ENCODE data around the gene GABRG3. TPM values are rescaled to one million over a fixed set of nuclear protein-coding genes. Genes with fewer than 3 reads are reported as not detected.

GABRG3 gene
- total RNA-seq, 1 donor from 2014 or later, result not detected

DNA sequence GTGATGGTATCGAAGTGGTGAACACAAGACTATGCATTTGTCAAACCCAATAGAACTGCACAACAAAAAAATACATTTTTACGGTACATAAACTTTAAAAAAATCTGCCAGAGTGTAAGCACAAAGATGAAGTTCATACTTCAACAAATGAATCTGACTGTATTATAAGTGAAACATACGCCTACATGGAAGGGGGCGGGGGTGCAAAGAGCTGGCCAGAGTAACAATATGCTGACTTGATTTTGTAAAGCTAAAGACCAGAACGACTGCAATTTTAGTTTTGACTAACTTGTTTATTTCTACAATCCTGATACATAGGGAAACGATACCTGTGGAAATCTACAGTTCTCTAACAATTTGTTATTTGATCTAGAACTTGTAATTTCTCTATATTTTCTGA lies 426.0 kb downstream of the GABRG3 start:
- no peaks in the 10 kb centered on the region for H3K27me3 ChIP-seq (ENCODE audit: control insufficient read depth, insufficient read depth, low read length)
- TF ChIP-seq, protein P1, sequence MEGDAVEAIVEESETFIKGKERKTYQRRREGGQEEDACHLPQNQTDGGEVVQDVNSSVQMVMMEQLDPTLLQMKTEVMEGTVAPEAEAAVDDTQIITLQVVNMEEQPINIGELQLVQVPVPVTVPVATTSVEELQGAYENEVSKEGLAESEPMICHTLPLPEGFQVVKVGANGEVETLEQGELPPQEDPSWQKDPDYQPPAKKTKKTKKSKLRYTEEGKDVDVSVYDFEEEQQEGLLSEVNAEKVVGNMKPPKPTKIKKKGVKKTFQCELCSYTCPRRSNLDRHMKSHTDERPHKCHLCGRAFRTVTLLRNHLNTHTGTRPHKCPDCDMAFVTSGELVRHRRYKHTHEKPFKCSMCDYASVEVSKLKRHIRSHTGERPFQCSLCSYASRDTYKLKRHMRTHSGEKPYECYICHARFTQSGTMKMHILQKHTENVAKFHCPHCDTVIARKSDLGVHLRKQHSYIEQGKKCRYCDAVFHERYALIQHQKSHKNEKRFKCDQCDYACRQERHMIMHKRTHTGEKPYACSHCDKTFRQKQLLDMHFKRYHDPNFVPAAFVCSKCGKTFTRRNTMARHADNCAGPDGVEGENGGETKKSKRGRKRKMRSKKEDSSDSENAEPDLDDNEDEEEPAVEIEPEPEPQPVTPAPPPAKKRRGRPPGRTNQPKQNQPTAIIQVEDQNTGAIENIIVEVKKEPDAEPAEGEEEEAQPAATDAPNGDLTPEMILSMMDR (IDR thresholded peaks at IDR 0.05; ENCODE audit: insufficient read depth, low read length, severe bottlenecking), result no peak
- no peak overlapping the region for H3K4me3 ChIP-seq (ENCODE audit: low read depth, low read length)
- no peak for FAIRE-seq
- DNase-seq (ENCODE audit: low read depth), result no peak
- no peaks in the 10 kb centered on the region for H3K36me3 ChIP-seq (ENCODE audit: control insufficient read depth, insufficient read depth, low read length)

DNA sequence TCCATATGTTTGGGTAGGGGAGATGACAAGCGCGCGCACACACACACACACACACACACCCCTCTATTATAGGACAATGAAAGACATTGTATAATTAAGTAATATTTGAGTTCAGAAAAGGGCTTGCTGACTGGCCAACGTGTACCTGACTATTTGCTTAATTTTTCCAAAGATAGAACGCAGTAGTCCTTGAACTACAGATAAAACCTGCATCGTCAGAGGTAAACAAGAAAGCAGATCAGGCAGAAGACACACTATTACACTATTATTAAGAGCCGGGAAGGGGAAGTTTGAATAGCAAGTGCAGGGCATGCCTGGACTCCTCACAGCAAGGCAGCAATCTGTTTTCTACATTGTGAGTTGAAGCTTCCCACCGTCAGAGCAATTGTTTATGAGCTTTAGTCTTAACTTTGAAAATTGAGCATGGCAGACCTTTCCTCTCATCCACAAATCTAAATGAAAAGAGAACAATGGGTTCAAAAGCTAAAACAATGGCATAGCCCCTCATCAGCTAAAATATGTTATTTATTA lies 427.7 kb downstream of the GABRG3 start:
- H3K27me3 ChIP-seq (ENCODE audit: control insufficient read depth, insufficient read depth, low read length), result no peaks in the 10 kb centered on the region
- H3K36me3 ChIP-seq (ENCODE audit: control insufficient read depth, insufficient read depth, low read length), result no peaks in the 10 kb centered on the region

DNA sequence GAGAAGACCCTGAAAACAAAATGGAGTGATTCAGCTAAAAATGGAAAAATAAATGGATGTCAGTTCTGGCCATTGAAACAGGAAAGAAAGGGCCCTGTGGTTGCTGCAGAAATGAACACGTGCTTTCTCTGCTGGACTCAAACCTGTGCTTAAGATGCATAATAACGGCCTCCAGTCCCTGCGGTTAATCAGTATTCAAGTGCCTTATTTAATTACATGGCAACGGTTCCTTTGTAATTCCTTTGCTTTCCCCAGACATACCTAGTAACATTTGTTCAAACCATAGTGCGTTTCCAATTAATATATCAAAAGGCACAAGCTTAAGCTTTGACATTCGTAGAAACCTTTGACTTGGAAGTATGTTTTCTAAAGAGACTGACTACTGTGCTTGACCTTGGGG lies 428.3 kb downstream of the GABRG3 start:
- H3K36me3 ChIP-seq (ENCODE audit: control insufficient read depth, insufficient read depth, low read length), result no peaks in the 10 kb centered on the region
- no peak for DNase-seq (ENCODE audit: low read depth)
- H3K27me3 ChIP-seq (ENCODE audit: control insufficient read depth, insufficient read depth, low read length), result no peaks in the 10 kb centered on the region
- no peak for FAIRE-seq
- no peak overlapping the region for H3K4me3 ChIP-seq (ENCODE audit: low read depth, low read length)
- TF ChIP-seq, protein P1 (IDR thresholded peaks at IDR 0.05; ENCODE audit: insufficient read depth, low read length, severe bottlenecking), result no peak

More for the DNA sequence above, 427.7 kb downstream of the GABRG3 start:
- FAIRE-seq (no peak), DNase-seq (ENCODE audit: low read depth) (peak; percentile 24)
- TF ChIP-seq, protein P1 (IDR thresholded peaks at IDR 0.05; ENCODE audit: insufficient read depth, low read length, severe bottlenecking), result no peak
- no peak overlapping the region for H3K4me3 ChIP-seq (ENCODE audit: low read depth, low read length)

DNA sequence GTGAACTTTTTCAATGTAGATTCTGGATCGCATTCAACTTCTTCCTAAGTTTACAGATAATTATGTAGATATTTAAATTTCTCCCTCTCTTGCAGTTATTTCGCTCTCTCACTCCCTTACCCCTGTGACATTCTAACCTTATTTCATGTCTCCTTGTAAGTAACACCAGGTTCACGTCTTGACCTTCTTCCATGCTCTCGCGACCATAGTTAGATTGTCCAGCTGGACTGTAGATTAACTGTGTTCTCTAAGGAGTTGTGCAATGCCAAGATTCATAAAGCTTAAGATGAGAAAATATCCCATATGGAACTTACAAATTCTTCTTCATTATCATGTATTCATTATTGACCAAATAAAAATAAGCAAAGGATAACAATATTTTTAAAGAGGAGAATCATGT lies 430.5 kb downstream of the GABRG3 start:
- Histone ChIP-seq H3K36me3 (ENCODE audit: control insufficient read depth, insufficient read depth, low read length) (no peaks in the 10 kb centered on the region), H3K4me3 (ENCODE audit: low read depth, low read length) (no peak overlapping the region), H3K27me3 (ENCODE audit: control insufficient read depth, insufficient read depth, low read length) (no peaks in the 10 kb centered on the region)
- no peak for FAIRE-seq
- TF ChIP-seq, protein P1 (IDR thresholded peaks at IDR 0.05; ENCODE audit: insufficient read depth, low read length, severe bottlenecking), result no peak
- DNase-seq (ENCODE audit: low read depth), result no peak

DNA sequence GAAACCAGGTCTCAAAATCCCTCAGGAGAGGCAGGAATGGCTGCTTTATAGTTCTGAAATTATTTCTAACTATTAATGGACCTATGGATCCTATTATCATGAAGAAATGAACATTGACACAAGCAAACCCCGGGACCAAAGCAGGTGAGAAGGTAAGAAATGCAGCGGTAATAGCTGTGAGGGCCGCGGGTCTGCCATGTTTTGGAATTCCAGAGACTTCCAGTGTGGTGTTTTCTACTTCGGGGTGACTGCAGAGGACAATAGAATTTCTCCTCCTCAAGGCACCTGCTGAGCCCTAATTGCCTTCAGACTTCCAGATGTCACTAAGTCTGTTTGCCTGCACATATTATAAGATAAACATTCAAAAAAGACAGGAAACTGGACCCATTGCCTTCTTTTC lies 437.4 kb downstream of the GABRG3 start:
- no peaks in the 10 kb centered on the region for H3K27me3 ChIP-seq (ENCODE audit: control insufficient read depth, insufficient read depth, low read length)
- FAIRE-seq, result no peak

More for the DNA sequence above, 437.4 kb downstream of the GABRG3 start:
- Histone ChIP-seq H3K36me3 (ENCODE audit: control insufficient read depth, insufficient read depth, low read length) (no peaks in the 10 kb centered on the region), H3K4me3 (ENCODE audit: low read depth, low read length) (no peak overlapping the region)
- TF ChIP-seq, protein P1 (IDR thresholded peaks at IDR 0.05; ENCODE audit: insufficient read depth, low read length, severe bottlenecking), result no peak
- DNase-seq (ENCODE audit: low read depth), result no peak
